Kidney (tissue), 14 donors: ENCODE results near the gene HES4. TPM values are rescaled to one million over a fixed set of nuclear protein-coding genes. Genes with fewer than 3 reads are reported as not detected.

Experiments
- DNase-seq, 5 donors: peaks; one replicate each; pipeline ENCODE4 v3.0.0-alpha.2; 2013 to 2020
- FAIRE-seq: peaks from 2 replicates; lab custom pipeline; 2012; peaks lifted over from hg19 to GRCh38; lab: Jason Lieb, UNC
- H3K27ac ChIP-seq, 2 donors: one replicate each; pipeline ENCODE4 v1.7.0; 2013; ENCODE audit warnings: low read depth in 2 of 2, low read length in 2 of 2, inconsistent platforms in 1 of 2
- H3K27me3 ChIP-seq: one replicate; pipeline ENCODE4 v1.7.1; 2013; ENCODE audit warnings: low read length, inconsistent platforms; ENCODE audit not compliant: control insufficient read depth, insufficient read depth
- H3K36me3 ChIP-seq, 3 donors: one replicate each; pipeline versions ENCODE4 v1.7.0 to v1.7.1; 2013; ENCODE audit warnings: low read length in 3 of 3, control low read depth in 1 of 3, inconsistent platforms in 1 of 3; ENCODE audit not compliant: insufficient read depth in 3 of 3, control insufficient read depth in 2 of 3
- H3K4me1 ChIP-seq, 3 donors: one replicate each; pipeline versions ENCODE4 v1.7.0 to v1.7.1; 2013; ENCODE audit warnings: low read length in 3 of 3, inconsistent platforms in 1 of 3, low read depth in 1 of 3; ENCODE audit not compliant: control insufficient read depth in 2 of 3, insufficient read depth in 2 of 3
- H3K4me3 ChIP-seq, 3 donors: one replicate each; pipeline versions ENCODE4 v1.7.0 to v1.8.1; 2013; ENCODE audit warnings: low read length in 3 of 3, control low read depth in 1 of 3, inconsistent platforms in 1 of 3
- H3K9ac ChIP-seq, 3 donors: one replicate each; pipeline versions ENCODE4 v1.7.0 to v1.7.1; 2013; ENCODE audit warnings: low read length in 3 of 3, control low read depth in 1 of 3, inconsistent platforms in 1 of 3
- H3K9me3 ChIP-seq, 3 donors: one replicate each; pipeline versions ENCODE4 v1.7.0 to v1.7.1; 2013; ENCODE audit warnings: low read length in 3 of 3, control low read depth in 1 of 3, inconsistent platforms in 1 of 3; ENCODE audit not compliant: control insufficient read depth in 2 of 3, insufficient read depth in 1 of 3
- CTCF ChIP-seq: IDR thresholded peaks from 3 replicates; pipeline ENCODE4 v1.5.1; 2012; ENCODE audit warnings: mild to moderate bottlenecking, moderate library complexity, borderline replicate concordance; ENCODE audit not compliant: insufficient read depth; ENCODE audit errors: extremely low read depth
- intact Hi-C: fragments of 100-400 bp; cut with DNase I; formaldehyde crosslinking; loops from one replicate; pipeline ENCODE4 v1.11.1; 2022
- polyA plus RNA-seq: library from polyadenylated mRNA; stranded (reverse); fragments of 350-450 nt; fragmentation: Illumina TruSeq; extraction: RNeasy Lipid Tissue Mini Kit (QIAGEN cat#74804); gene quantifications from one replicate; pipeline ENCODE4 v1.2.3, GENCODE V29; 2014; ENCODE audit warnings: low read depth, low replicate concordance; ENCODE audit not compliant: insufficient read depth
- total RNA-seq: library from RNA; stranded (reverse); fragmentation: NEBNext Ultra II Directional; extraction: Animal tissue kit (Norgen Biotek cat#: 25700); gene quantifications from one replicate; pipeline ENCODE4 v1.2.1, GENCODE V29; 2021
- donor health status: control.
- donor health status: control.
- donor health status: control.
- donor health status: control.
- donor health status: control.
- donor health status: DM: yes; HTN: yes; CAD: no.
- donor health status: Normal renal cell carcinoma (clear cell type).

HES4 gene
- total and polyA plus RNA-seq, 2 donors from 2014 or later: 15.8 to 32.0 TPM

GRCh38 chr1:1021920-1022259 lies 22.0 kb upstream of the HES4 start:
- no peak for FAIRE-seq
- DNase-seq: no peak
- Histone ChIP-seq H3K36me3 (no peaks in the 10 kb centered on the region), H3K27ac (no peak overlapping the region), H3K9ac (no peak overlapping the region), H3K27me3 (no peaks in the 10 kb centered on the region), H3K4me1 (peaks cover 0 to 32% (median 8%) of the 10 kb centered on the region in 3 donors), H3K4me3 (peak overlapping the region in 1 of 3 donors; percentile 59), H3K9me3 (no peaks in the 10 kb centered on the region)
- no peak for TF ChIP-seq CTCF
- intact Hi-C loops: no loop called here

GRCh38 chr1:1021010-1021919 lies 21.4 kb upstream of the HES4 start:
- FAIRE-seq (no peak), DNase-seq (peak; percentile 58 to 93 (median 86))
- intact Hi-C loops: no loop called here
- Histone ChIP-seq H3K9ac (no peak overlapping the region), H3K36me3 (no peaks in the 10 kb centered on the region), H3K9me3 (no peaks in the 10 kb centered on the region), H3K4me3 (peak overlapping the region in 1 of 3 donors; percentile 59), H3K4me1 (peaks cover 0 to 26% (median 8%) of the 10 kb centered on the region in 3 donors), H3K27ac (peak overlapping the region; percentile 37 to 63), H3K27me3 (no peaks in the 10 kb centered on the region)
- TF ChIP-seq CTCF: no peak

- no peaks in the 10 kb centered on the region for H3K27me3 ChIP-seq
- H3K9me3 ChIP-seq: no peaks in the 10 kb centered on the region
- peaks cover 0 to 24% (median 8%) of the 10 kb centered on the region in 3 donors for H3K4me1 ChIP-seq
- TF ChIP-seq CTCF: no peak
- H3K36me3 ChIP-seq: no peaks in the 10 kb centered on the region
- DNase-seq (peak in 1 of 5 donors; percentile 82), FAIRE-seq (no peak)
- peak overlapping the region; percentile 63 to 72 for H3K27ac ChIP-seq
- no peak overlapping the region for H3K9ac ChIP-seq
- H3K4me3 ChIP-seq: peak overlapping the region in 1 of 3 donors; percentile 59
- intact Hi-C loops: no loop called here
Observed at GRCh38 chr1:1020415-1021009, 20.6 kb upstream of the HES4 start.
